GM12891 (cell line): ENCODE data around the gene TRMT6.

ENCODE experiments used
- DNase-seq: peaks from one replicate; pipeline ENCODE4 v3.0.0; 2011; ENCODE audit warnings: low spot score; ENCODE audit not compliant: insufficient read length
- FAIRE-seq: peaks from 2 replicates; lab custom pipeline; 2011; peaks lifted over from hg19 to GRCh38; lab: Jason Lieb, UNC
- PAX5 ChIP-seq: IDR thresholded peaks from 2 replicates; pipeline ENCODE4 v1.6.1; 2011; ENCODE audit warnings: low read length, moderate library complexity, mild to moderate bottlenecking; ENCODE audit not compliant: insufficient read depth, severe bottlenecking
- POLR2A ChIP-seq: IDR thresholded peaks from 2 replicates; pipeline ENCODE4 v1.6.1; 2011; ENCODE audit warnings: low read depth, low read length, control low read depth
- POLR2AphosphoS5 ChIP-seq: IDR thresholded peaks from 2 replicates; pipeline ENCODE4 v1.6.1; 2011; ENCODE audit warnings: low read depth, low read length, control low read depth
- POU2F2 ChIP-seq: IDR thresholded peaks from 2 replicates; pipeline ENCODE4 v1.6.1; 2011; ENCODE audit warnings: low read depth, mild to moderate bottlenecking, control low read depth, low read length, moderate library complexity
- SPI1 ChIP-seq: IDR thresholded peaks from 2 replicates; pipeline ENCODE4 v1.6.1; 2011; ENCODE audit warnings: low read depth, low read length, control low read depth
- TAF1 ChIP-seq: IDR thresholded peaks from 2 replicates; pipeline ENCODE4 v1.6.1; 2011; ENCODE audit warnings: low read depth, low read length, control low read depth

TRMT6 gene

DNA sequence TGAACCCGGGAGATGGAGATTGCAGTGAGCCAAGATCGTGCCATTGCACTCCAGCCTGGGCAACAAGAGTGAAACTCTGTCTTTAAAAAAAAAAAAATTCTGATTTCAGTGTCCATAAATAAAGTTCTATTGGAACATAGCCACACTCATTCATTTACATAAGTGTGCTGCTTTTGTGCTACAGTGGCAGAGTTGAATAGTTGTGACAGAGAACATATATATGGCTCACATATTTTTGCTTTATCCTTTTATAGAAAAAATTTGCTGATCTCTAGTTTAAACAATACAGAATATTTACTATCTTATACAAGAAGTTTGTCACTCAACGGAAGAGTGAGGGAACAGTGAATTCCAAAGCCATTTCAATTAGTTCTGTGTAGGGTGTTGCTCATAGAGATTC, 18.1 kb upstream of the TRMT6 start:
- DNase-seq (no peak), FAIRE-seq (no peak)
- TF ChIP-seq POLR2A (no peak), TAF1 (no peak), SPI1 (no peak), PAX5 (no peak)

DNA sequence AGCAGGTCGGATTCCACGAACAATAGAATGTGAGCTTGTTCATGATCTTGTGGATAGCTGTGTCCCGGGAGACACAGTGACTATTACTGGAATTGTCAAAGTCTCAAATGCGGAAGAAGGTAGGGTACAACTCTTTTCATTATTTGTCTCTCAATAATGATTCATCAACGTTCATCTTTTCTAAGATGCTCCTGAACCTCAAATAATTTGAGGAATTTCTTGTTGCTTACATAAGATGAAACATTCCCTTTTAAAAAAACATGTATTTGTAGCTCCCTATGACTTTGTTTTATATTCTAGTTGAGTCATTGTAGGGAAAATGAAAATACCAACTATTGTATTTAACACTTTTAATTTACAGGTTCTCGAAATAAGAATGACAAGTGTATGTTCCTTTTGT, 17.1 kb upstream of the TRMT6 start:
- FAIRE-seq (no peak), DNase-seq (no peak)
- TF ChIP-seq POLR2A (no peak), POU2F2 (no peak), TAF1 (no peak), PAX5 (no peak), SPI1 (no peak), POLR2AphosphoS5 (no peak)

DNA sequence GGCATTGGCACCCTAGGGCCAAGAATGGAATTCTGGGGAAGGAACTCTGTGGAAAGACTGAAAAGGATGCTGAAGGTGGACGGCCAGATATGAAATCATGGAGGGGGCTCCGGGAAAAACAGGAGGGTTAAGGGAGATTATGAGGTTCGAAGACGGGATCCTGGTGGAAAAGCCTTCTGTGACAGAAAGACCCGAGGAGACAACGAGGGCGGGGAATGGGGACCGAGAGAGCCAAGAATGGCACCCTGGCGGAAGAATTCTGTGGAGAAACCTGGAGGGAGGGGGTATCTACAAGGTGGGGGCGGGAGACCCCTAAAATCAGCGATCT, 426 bp downstream of the TRMT6 start:
- DNase-seq (no peak), FAIRE-seq (no peak)
- TF ChIP-seq SPI1 (no peak), POLR2AphosphoS5 (no peak), POLR2A (no peak), POU2F2 (no peak), TAF1 (no peak), PAX5 (no peak)

DNA sequence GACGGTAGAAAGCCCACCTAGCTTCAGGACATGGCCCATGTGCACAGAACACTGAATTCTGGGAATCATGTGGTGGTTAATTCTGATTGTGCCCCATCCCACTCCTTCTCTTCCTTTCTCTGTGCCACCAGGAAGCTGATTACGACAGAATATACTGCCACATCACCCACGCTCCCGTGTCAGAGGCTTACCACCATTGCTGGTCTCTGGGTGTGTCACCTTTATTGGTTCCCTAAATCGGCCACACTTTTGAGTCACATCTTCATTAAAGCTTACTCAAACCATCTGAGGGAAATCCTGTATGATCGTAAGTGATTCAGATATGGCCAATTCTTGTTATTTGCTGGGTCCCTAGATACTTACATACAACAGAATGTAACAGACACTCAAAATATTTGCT, 3.1 kb downstream of the TRMT6 start:
- no peak for DNase-seq
- no peak for TF ChIP-seq TAF1
- no peak for TF ChIP-seq POU2F2
- no peak for TF ChIP-seq POLR2AphosphoS5
- TF ChIP-seq SPI1: no peak
- no peak for TF ChIP-seq PAX5
- TF ChIP-seq POLR2A: no peak
- FAIRE-seq: no peak

DNA sequence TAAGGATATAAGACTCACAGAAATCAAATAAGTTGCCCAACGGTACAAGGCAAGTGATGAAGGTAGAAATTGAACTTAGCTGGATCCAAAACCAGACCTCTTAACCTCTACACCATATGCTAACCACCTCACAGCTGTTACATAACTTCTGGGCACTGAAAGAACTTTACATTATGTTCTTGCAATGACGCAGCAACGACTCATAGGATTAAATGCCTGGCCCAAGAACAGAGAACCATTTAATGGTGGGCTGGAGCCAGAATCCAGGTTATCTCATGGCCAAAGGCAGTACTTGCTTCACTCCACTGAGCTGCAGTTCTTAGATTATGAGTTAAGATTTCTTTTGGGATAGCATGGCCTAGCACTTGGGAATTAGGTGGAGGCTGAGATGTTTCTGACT, 4.4 kb downstream of the TRMT6 start:
- DNase-seq: no peak
- no peak for FAIRE-seq
- TF ChIP-seq POLR2A (no peak), SPI1 (no peak), POU2F2 (no peak), POLR2AphosphoS5 (no peak), PAX5 (no peak), TAF1 (no peak)

DNA sequence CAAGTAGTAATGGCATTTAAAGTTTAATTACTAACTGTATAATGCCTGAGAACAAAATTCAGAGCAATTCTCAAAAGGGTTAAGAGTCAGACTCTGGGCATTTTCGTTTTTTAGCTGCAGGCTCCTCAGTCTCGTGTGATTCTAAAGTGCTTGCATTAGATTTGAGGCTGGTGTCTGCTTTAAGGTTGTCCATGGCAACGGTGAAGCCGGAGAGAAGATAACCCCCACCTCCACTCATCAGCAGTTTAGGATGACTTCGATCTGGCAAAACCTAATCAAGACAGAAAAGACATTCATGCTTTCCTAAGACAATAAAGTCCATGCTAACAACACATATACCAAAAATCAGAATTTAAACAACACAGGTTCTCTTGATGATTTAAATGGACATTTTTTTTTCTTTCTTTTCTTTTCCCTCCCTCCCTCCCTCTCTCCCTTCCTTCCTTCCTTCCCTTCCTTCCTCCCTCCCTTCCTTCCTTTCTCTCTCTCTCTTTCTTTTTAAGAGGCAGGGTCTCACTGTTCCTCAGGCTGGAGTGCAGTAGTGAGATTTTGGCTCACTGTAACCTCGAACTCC, 11.8 kb downstream of the TRMT6 start:
- FAIRE-seq: no peak
- TF ChIP-seq POU2F2: no peak
- no peak for TF ChIP-seq POLR2AphosphoS5
- no peak for DNase-seq

DNA sequence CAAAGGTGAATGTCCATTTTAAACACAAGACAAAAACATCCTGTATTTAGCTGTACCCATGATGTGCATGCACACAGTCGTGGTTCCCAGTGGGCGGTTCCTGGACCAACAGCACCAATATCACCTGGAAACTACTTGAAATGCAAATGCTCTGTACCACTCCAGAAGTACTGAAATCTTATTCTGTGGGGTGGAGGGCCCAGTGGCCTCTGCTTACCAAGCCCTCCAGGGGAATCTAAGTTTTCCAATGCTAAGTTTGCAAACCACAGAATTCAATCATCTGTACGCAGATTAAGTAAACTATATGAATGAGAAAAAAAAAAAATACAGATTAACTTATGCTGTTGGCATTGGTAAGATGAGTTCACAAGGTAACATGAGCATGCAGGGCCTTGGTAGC, 14.1 kb downstream of the TRMT6 start:
- FAIRE-seq: no peak
- no peak for TF ChIP-seq SPI1
- TF ChIP-seq PAX5: no peak
- TF ChIP-seq POU2F2: no peak
- no peak for TF ChIP-seq TAF1
- DNase-seq: no peak

DNA sequence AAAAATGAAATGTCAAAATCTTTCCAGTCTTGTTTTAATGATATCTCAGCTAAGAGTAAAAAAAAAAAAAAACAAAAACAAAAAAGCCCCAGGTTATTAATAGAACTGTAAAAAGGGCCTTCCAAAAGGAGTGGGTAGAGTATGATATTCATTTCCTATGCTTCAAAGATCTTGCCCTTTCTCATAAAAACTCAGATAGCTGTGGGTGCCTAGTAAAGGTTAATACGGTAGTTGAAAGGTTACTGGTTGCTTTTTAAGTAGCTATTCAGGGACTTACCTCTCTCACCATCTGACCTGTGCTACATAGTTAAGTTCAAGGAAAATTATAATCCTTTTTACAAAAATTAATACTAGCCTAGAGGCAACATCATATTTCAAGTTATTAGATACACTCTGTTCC, 14.9 kb downstream of the TRMT6 start:
- DNase-seq (no peak), FAIRE-seq (no peak)
- no peak for TF ChIP-seq POU2F2

DNA sequence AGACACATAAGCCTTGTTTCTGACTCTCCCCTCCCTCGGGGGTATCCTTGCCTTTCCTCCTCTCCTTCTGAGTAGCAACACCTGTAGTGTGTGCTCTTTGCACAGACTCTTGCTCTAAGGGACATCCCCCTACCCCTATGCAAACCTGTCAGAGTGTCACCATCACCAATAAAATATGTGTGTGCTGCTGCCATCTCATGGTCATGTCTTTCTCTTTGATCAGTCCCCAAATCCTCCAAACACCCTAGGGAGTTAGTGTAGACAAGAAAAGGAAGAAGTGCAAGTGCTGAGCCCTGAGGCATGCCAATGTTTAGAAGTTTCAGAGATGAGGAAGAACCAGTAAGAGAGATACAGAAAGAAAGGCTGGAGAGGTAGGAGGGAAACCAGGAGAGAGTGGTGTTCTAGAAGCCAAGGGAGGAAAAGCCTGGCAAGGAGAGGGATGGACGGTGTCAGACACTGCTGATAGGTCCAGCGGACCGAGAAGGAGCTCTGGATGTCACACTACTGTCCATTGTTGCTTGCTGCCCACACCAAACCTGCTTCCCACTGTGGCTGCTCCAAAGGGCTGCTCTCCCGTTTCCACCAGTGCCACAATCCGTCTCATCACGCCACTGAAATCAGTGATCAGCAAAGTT, 16.4 kb downstream of the TRMT6 start:
- DNase-seq: peak; percentile 18
- peak; percentile 59 for FAIRE-seq
- TF ChIP-seq PAX5 (no peak), TAF1 (no peak), SPI1 (no peak)

DNA sequence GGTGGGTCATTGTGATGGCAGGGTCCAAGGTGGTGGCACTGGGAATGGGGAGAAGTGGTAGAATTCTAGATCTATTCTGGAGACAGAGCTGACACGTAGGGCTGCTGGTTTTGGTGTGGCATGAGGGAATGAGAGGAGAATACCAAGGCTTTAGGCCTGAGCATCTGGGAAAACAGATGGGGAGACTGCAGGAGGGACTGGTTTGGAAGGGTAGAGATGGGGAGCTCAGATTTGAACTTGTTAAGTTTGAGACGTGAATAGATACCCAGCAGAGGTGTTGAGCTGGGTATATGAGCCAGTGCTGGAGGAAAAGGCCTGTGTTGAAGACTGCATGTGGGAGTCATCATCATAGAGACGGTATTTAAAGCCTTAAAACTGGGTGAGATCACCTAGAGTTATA, 17.5 kb downstream of the TRMT6 start:
- DNase-seq (no peak), FAIRE-seq (no peak)

DNA sequence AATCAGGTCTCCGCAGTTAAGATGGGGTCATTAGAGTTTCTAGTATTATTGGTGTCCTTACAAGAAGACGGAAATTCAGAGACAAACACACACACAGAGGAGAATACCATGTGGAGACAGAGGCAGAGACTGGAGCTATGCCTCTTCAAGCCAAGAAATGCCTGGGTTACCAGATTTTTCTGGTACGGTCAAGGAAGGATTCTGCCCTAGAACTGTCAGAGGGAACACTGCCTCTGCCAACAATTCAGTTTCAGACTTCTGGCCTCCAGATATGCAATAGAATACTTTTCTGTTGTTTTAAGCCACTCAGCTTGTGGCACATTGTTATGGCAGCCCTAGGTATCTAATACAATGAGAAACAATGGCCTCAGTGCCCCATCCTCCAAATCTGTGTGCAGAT, 18.9 kb downstream of the TRMT6 start:
- FAIRE-seq (no peak), DNase-seq (no peak)
- TF ChIP-seq TAF1 (no peak), POLR2A (no peak), POU2F2 (no peak), SPI1 (no peak), POLR2AphosphoS5 (no peak), PAX5 (no peak)

More for the DNA sequence above, 17.5 kb downstream of the TRMT6 start:
- TF ChIP-seq TAF1 (no peak), POU2F2 (no peak), POLR2AphosphoS5 (no peak), POLR2A (no peak), PAX5 (no peak), SPI1 (no peak)
